ENCODE results near the gene HES5. TPM values are rescaled to one million over a fixed set of nuclear protein-coding genes. Genes with fewer than 3 reads are reported as not detected.

Gene HES5
- total and polyA plus RNA-seq, 2 experiments from 2014 or later: 0.16 to 0.21 TPM

DNA sequence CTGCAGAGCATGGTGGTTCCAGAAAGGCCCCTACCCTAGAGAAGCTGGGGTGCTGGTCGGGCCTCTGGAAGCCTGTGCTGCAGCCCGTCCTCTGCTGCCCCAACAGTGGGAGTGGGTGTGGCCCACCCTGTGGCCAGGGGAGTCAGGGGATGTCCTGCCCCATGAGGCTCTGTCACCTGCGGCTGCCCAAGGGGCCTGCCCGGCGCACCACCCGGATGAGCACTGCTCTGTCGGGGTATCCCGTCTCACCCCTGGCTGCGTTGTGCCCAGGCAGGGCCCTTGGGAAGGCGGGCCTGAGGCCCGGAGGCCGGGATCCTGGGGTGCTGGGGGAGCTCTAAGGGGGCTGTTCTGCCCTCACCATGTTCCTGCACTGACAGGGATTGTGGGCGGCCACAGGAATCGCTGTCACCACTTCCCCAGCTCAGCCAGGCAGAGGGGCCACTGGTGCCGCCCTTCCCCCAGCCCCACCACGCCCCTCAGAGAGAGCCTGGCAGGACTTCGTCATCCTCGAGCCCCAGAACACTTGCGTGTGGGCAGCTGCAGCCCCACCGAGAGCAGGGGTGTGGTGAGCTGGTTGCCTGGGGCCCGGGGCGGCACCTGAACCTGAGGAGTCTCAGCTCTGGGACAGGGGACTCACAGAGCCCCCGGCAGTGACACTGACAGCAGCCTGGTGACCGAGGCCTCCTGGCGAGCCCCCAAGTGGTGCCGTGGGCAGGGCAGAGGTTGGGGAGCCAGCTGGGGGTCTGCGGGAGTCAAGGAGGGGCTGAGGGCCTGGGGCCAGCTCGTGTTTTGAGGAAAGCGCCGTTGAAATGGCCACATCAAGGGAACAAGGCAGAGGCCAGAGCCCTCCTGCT lies 23.8 kb downstream of the HES5 start:
- Mint-ChIP-seq H3K4me3 (no peak overlapping the region), H3K36me3 (ENCODE audit: low read depth) (peaks cover 10% of the 10 kb centered on the region), H3K9me3 (no peaks in the 10 kb centered on the region), H3K4me1 (no peaks in the 10 kb centered on the region), H3K27me3 (ENCODE audit: insufficient read depth, low read depth, poor library complexity) (peaks cover 7% of the 10 kb centered on the region), H3K27ac (no peak overlapping the region)
- no peak overlapping the region for H2AFZ ChIP-seq
- H4K20me1 ChIP-seq (replicated peaks; ENCODE audit: insufficient read depth): no peaks in the 10 kb centered on the region; the same call in 1 of the 2 replicates
- no peak overlapping the region for H3K4me3 ChIP-seq
- TF ChIP-seq, protein P1, sequence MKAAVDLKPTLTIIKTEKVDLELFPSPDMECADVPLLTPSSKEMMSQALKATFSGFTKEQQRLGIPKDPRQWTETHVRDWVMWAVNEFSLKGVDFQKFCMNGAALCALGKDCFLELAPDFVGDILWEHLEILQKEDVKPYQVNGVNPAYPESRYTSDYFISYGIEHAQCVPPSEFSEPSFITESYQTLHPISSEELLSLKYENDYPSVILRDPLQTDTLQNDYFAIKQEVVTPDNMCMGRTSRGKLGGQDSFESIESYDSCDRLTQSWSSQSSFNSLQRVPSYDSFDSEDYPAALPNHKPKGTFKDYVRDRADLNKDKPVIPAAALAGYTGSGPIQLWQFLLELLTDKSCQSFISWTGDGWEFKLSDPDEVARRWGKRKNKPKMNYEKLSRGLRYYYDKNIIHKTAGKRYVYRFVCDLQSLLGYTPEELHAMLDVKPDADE (IDR thresholded peaks at IDR 0.05): no peak
- TF ChIP-seq NANOG (IDR thresholded peaks at IDR 0.05; ENCODE audit: borderline replicate concordance) (no peak), STAT1 (IDR thresholded peaks at IDR 0.05; ENCODE audit: unreplicated experiment) (no peak), POLR2AphosphoS5 (IDR thresholded peaks at IDR 0.05; ENCODE audit: low read depth) (no peak; the same call in 1 of the 2 replicates), ZNF331 (CRISPR knock-in tag; IDR thresholded peaks at IDR 0.05; ENCODE audit: low read depth) (no peak), EZH2 (IDR thresholded peaks at IDR 0.05; ENCODE audit: low read depth, unreplicated experiment) (no peak), JUNB (IDR thresholded peaks at IDR 0.05; ENCODE audit: unreplicated experiment) (no peak), ZNF114 (CRISPR knock-in tag; IDR thresholded peaks at IDR 0.05) (no peak), CREB1 (CRISPR knock-in tag; IDR thresholded peaks at IDR 0.05; ENCODE audit: low read depth) (no peak), EZH2phosphoT487 (IDR thresholded peaks at IDR 0.05; ENCODE audit: unreplicated experiment) (no peak)
- TF ChIP-seq, protein P2, sequence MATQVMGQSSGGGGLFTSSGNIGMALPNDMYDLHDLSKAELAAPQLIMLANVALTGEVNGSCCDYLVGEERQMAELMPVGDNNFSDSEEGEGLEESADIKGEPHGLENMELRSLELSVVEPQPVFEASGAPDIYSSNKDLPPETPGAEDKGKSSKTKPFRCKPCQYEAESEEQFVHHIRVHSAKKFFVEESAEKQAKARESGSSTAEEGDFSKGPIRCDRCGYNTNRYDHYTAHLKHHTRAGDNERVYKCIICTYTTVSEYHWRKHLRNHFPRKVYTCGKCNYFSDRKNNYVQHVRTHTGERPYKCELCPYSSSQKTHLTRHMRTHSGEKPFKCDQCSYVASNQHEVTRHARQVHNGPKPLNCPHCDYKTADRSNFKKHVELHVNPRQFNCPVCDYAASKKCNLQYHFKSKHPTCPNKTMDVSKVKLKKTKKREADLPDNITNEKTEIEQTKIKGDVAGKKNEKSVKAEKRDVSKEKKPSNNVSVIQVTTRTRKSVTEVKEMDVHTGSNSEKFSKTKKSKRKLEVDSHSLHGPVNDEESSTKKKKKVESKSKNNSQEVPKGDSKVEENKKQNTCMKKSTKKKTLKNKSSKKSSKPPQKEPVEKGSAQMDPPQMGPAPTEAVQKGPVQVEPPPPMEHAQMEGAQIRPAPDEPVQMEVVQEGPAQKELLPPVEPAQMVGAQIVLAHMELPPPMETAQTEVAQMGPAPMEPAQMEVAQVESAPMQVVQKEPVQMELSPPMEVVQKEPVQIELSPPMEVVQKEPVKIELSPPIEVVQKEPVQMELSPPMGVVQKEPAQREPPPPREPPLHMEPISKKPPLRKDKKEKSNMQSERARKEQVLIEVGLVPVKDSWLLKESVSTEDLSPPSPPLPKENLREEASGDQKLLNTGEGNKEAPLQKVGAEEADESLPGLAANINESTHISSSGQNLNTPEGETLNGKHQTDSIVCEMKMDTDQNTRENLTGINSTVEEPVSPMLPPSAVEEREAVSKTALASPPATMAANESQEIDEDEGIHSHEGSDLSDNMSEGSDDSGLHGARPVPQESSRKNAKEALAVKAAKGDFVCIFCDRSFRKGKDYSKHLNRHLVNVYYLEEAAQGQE (IDR thresholded peaks at IDR 0.05; ENCODE audit: unreplicated experiment): no peak
- TF ChIP-seq, protein P3, sequence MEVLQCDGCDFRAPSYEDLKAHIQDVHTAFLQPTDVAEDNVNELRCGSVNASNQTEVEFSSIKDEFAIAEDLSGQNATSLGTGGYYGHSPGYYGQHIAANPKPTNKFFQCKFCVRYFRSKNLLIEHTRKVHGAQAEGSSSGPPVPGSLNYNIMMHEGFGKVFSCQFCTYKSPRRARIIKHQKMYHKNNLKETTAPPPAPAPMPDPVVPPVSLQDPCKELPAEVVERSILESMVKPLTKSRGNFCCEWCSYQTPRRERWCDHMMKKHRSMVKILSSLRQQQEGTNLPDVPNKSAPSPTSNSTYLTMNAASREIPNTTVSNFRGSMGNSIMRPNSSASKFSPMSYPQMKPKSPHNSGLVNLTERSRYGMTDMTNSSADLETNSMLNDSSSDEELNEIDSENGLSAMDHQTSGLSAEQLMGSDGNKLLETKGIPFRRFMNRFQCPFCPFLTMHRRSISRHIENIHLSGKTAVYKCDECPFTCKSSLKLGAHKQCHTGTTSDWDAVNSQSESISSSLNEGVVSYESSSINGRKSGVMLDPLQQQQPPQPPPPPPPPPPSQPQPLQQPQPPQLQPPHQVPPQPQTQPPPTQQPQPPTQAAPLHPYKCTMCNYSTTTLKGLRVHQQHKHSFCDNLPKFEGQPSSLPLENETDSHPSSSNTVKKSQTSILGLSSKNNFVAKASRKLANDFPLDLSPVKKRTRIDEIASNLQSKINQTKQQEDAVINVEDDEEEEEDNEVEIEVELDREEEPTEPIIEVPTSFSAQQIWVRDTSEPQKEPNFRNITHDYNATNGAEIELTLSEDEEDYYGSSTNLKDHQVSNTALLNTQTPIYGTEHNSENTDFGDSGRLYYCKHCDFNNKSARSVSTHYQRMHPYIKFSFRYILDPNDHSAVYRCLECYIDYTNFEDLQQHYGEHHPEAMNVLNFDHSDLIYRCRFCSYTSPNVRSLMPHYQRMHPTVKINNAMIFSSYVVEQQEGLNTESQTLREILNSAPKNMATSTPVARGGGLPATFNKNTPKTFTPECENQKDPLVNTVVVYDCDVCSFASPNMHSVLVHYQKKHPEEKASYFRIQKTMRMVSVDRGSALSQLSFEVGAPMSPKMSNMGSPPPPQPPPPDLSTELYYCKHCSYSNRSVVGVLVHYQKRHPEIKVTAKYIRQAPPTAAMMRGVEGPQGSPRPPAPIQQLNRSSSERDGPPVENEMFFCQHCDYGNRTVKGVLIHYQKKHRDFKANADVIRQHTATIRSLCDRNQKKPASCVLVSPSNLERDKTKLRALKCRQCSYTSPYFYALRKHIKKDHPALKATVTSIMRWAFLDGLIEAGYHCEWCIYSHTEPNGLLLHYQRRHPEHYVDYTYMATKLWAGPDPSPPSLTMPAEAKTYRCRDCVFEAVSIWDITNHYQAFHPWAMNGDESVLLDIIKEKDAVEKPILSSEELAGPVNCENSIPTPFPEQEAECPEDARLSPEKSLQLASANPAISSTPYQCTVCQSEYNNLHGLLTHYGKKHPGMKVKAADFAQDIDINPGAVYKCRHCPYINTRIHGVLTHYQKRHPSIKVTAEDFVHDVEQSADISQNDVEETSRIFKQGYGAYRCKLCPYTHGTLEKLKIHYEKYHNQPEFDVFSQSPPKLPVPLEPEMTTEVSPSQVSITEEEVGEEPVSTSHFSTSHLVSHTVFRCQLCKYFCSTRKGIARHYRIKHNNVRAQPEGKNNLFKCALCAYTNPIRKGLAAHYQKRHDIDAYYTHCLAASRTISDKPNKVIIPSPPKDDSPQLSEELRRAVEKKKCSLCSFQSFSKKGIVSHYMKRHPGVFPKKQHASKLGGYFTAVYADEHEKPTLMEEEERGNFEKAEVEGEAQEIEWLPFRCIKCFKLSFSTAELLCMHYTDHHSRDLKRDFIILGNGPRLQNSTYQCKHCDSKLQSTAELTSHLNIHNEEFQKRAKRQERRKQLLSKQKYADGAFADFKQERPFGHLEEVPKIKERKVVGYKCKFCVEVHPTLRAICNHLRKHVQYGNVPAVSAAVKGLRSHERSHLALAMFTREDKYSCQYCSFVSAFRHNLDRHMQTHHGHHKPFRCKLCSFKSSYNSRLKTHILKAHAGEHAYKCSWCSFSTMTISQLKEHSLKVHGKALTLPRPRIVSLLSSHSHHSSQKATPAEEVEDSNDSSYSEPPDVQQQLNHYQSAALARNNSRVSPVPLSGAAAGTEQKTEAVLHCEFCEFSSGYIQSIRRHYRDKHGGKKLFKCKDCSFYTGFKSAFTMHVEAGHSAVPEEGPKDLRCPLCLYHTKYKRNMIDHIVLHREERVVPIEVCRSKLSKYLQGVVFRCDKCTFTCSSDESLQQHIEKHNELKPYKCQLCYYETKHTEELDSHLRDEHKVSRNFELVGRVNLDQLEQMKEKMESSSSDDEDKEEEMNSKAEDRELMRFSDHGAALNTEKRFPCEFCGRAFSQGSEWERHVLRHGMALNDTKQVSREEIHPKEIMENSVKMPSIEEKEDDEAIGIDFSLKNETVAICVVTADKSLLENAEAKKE (CRISPR knock-in tag; IDR thresholded peaks at IDR 0.05): no peak
- TF ChIP-seq, protein P4, sequence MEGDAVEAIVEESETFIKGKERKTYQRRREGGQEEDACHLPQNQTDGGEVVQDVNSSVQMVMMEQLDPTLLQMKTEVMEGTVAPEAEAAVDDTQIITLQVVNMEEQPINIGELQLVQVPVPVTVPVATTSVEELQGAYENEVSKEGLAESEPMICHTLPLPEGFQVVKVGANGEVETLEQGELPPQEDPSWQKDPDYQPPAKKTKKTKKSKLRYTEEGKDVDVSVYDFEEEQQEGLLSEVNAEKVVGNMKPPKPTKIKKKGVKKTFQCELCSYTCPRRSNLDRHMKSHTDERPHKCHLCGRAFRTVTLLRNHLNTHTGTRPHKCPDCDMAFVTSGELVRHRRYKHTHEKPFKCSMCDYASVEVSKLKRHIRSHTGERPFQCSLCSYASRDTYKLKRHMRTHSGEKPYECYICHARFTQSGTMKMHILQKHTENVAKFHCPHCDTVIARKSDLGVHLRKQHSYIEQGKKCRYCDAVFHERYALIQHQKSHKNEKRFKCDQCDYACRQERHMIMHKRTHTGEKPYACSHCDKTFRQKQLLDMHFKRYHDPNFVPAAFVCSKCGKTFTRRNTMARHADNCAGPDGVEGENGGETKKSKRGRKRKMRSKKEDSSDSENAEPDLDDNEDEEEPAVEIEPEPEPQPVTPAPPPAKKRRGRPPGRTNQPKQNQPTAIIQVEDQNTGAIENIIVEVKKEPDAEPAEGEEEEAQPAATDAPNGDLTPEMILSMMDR (conservative IDR thresholded peaks at IDR 0.05; ENCODE audit: low read depth in 2 of 2): no peak
- H3K9me2 ChIP-seq (ENCODE audit: insufficient read depth): no peaks in the 10 kb centered on the region
- H3K4me1 ChIP-seq (ENCODE audit: insufficient read depth): no peaks in the 10 kb centered on the region
- H3K27ac ChIP-seq (ENCODE audit: low read depth): no peak overlapping the region
- no peaks in the 10 kb centered on the region; the same call in 1 of the 2 replicates for H3K36me3 ChIP-seq (ENCODE audit: insufficient read depth)
- no peaks in the 10 kb centered on the region for H3K79me2 ChIP-seq (replicated peaks; ENCODE audit: insufficient read depth)
- ATAC-seq (peak; percentile 6; the same call in 2 of the 3 replicates), DNase-seq (ENCODE audit: low spot score) (no peak)
- no peak overlapping the region for H3K4me2 ChIP-seq
- H3F3A ChIP-seq (replicated peaks; ENCODE audit: low read depth): no peaks in the 10 kb centered on the region
- no peaks in the 10 kb centered on the region for H3K27me3 ChIP-seq (ENCODE audit: insufficient read depth)
